ENCODE data around the gene NCKAP5.

The NCKAP5 gene

GRCh38 chr2:132901661-132902060 lies 666.6 kb downstream of the NCKAP5 start:
- DNase-seq = no peak

GRCh38 chr2:132897111-132897510 lies 671.2 kb downstream of the NCKAP5 start:
- peak; percentile 94 for DNase-seq

GRCh38 chr2:132896073-132896472 lies 672.2 kb downstream of the NCKAP5 start:
- no peak for DNase-seq

- no peak for DNase-seq
These were observed 676.8 kb downstream of the NCKAP5 start for GRCh38 chr2:132891498-132891897.

- no peak for DNase-seq
These were observed 681.7 kb downstream of the NCKAP5 start for GRCh38 chr2:132886574-132886973.

GRCh38 chr2:132884705-132885104 lies 683.6 kb downstream of the NCKAP5 start:
- DNase-seq = no peak

- DNase-seq = no peak
These were observed 684.0 kb downstream of the NCKAP5 start for GRCh38 chr2:132884292-132884691.

GRCh38 chr2:132883430-132883829 lies 684.8 kb downstream of the NCKAP5 start:
- DNase-seq = no peak

GRCh38 chr2:132881546-132881945 lies 686.7 kb downstream of the NCKAP5 start:
- no peak for DNase-seq

- no peak for DNase-seq
These were observed 690.3 kb downstream of the NCKAP5 start for GRCh38 chr2:132877923-132878322.

GRCh38 chr2:132876745-132877391 lies 691.4 kb downstream of the NCKAP5 start:
- DNase-seq = no peak

GRCh38 chr2:132875193-132875592 lies 693.1 kb downstream of the NCKAP5 start:
- DNase-seq = no peak

- no peak for DNase-seq
These were observed 694.5 kb downstream of the NCKAP5 start for GRCh38 chr2:132873738-132874137.

GRCh38 chr2:132871831-132872230 lies 696.4 kb downstream of the NCKAP5 start:
- DNase-seq = peak; percentile 45

- DNase-seq = no peak
These were observed 704.3 kb downstream of the NCKAP5 start for GRCh38 chr2:132863961-132864360.

GRCh38 chr2:132860220-132860619 lies 708.0 kb downstream of the NCKAP5 start:
- DNase-seq = no peak

GRCh38 chr2:132859590-132859989 lies 708.7 kb downstream of the NCKAP5 start:
- DNase-seq = peak; percentile 24

GRCh38 chr2:132857319-132857718 lies 710.9 kb downstream of the NCKAP5 start:
- peak; percentile 16 for DNase-seq

GRCh38 chr2:132850688-132851087 lies 717.6 kb downstream of the NCKAP5 start:
- DNase-seq = no peak

- DNase-seq = peak; percentile 28
These were observed 719.1 kb downstream of the NCKAP5 start for GRCh38 chr2:132849118-132849517.

GRCh38 chr2:132845339-132845738 lies 722.9 kb downstream of the NCKAP5 start:
- DNase-seq = no peak

GRCh38 chr2:132844585-132844984 lies 723.7 kb downstream of the NCKAP5 start:
- no peak for DNase-seq

GRCh38 chr2:132837769-132838168 lies 730.5 kb downstream of the NCKAP5 start:
- peak; percentile 9 for DNase-seq

- no peak for DNase-seq
These were observed 737.9 kb downstream of the NCKAP5 start for GRCh38 chr2:132830321-132830827.

- peak; percentile 43 for DNase-seq
These were observed 742.7 kb downstream of the NCKAP5 start for GRCh38 chr2:132825601-132826000.

Measured in NCI-H82 (cell line).